ENCODE results near the gene WASHC4. TPM values are rescaled to one million over a fixed set of nuclear protein-coding genes. Genes with fewer than 3 reads are reported as not detected.
A peak's percentile ranks its signal among the peaks of the same experiment; 100 is the strongest.

Gene WASHC4
- total RNA-seq, 4 donors from 2014 or later = 56.6 to 93.3 (median 71.4) TPM

- Histone ChIP-seq H3K27me3 (no peaks in the 10 kb centered on the region), H3K27ac (peak overlapping the region in 3 of 4 donors; percentile 15 to 93 (median 84)), H3K4me3 (peak overlapping the region in 1 of 4 donors; percentile 7), H3K9me3 (no peaks in the 10 kb centered on the region), H3K4me1 (peaks cover 0 to 38% (median 9%) of the 10 kb centered on the region in 4 donors), H3K36me3 (peaks cover 0 to 49% (median 0%) of the 10 kb centered on the region in 3 donors)
- TF ChIP-seq CTCF (IDR thresholded peaks at IDR 0.05) = peak in 1 of 6 experiments; percentile 4
- no peak for TF ChIP-seq POLR2A (IDR thresholded peaks at IDR 0.05)
- peak in 2 of 3 donors; percentile 93 for DNase-seq
Observed at GRCh38 chr12:105214670-105215375, 107.3 kb downstream of the WASHC4 start.

GRCh38 chr12:105218434-105218833, 110.9 kb downstream of the WASHC4 start:
- Histone ChIP-seq H3K27me3 (no peaks in the 10 kb centered on the region), H3K9me3 (no peaks in the 10 kb centered on the region), H3K4me1 (peaks cover 0 to 73% (median 13%) of the 10 kb centered on the region in 4 donors), H3K4me3 (no peak overlapping the region), H3K27ac (peak overlapping the region in 1 of 4 donors; percentile 91), H3K36me3 (peaks cover 0 to 56% (median 0%) of the 10 kb centered on the region in 3 donors)
- TF ChIP-seq CTCF (IDR thresholded peaks at IDR 0.05) (no peak), POLR2A (IDR thresholded peaks at IDR 0.05) (no peak)
- no peak for DNase-seq

Other genes with a start within 250 kb of the WASHC4 start
- 100 to 1,000 TPM in 2 of 4 donors, 10 to 100 TPM in 2; 11.6 to 178 (median 114) TPM for gene SLC41A2, start 149.4 kb upstream of the WASHC4 start, total RNA-seq
- gene NOPCHAP1, start 121.4 kb upstream of the WASHC4 start, total RNA-seq = 1 to 10 TPM; 1.2 to 7.1 (median 5.1) TPM
- 1 to 10 TPM in 3 of 4 donors, under 1 TPM in 1; 0.70 to 5.8 (median 4.0) TPM for gene ALDH1L2, start 23.3 kb upstream of the WASHC4 start, total RNA-seq
- 100 to 1,000 TPM; 169 to 203 (median 185) TPM for gene APPL2, start 128.4 kb downstream of the WASHC4 start, total RNA-seq
- gene C12orf75, start 223.0 kb downstream of the WASHC4 start, total RNA-seq = 10 to 100 TPM; 16.1 to 20.1 (median 18.3) TPM